ENCODE measurements around the gene ZFYVE9. TPM values are rescaled to one million over a fixed set of nuclear protein-coding genes. Genes with fewer than 3 reads are reported as not detected.

Gene ZFYVE9
- total and polyA plus RNA-seq, 2 of the 8 experiments (the other 6 are each of a cell fraction or from before 2014, with no cell fraction given), result 5.8 to 26.5 TPM

DNA sequence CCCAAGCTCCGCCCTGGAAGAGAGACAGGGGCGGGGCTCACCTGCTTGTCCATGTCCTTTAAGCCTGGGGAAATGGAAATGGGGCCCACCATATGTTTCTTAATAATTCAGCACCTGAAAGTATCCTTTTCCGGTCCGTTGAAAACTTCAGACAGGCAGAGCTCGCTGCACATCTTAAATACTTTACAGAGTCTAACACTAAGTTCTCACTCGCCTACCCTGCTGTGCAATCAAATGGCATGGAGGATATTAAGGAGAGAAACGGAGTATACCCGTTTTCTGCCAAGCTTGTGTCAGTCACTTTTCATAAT, 224.6 kb downstream of the ZFYVE9 start (continued):
- TF ChIP-seq, protein P1, sequence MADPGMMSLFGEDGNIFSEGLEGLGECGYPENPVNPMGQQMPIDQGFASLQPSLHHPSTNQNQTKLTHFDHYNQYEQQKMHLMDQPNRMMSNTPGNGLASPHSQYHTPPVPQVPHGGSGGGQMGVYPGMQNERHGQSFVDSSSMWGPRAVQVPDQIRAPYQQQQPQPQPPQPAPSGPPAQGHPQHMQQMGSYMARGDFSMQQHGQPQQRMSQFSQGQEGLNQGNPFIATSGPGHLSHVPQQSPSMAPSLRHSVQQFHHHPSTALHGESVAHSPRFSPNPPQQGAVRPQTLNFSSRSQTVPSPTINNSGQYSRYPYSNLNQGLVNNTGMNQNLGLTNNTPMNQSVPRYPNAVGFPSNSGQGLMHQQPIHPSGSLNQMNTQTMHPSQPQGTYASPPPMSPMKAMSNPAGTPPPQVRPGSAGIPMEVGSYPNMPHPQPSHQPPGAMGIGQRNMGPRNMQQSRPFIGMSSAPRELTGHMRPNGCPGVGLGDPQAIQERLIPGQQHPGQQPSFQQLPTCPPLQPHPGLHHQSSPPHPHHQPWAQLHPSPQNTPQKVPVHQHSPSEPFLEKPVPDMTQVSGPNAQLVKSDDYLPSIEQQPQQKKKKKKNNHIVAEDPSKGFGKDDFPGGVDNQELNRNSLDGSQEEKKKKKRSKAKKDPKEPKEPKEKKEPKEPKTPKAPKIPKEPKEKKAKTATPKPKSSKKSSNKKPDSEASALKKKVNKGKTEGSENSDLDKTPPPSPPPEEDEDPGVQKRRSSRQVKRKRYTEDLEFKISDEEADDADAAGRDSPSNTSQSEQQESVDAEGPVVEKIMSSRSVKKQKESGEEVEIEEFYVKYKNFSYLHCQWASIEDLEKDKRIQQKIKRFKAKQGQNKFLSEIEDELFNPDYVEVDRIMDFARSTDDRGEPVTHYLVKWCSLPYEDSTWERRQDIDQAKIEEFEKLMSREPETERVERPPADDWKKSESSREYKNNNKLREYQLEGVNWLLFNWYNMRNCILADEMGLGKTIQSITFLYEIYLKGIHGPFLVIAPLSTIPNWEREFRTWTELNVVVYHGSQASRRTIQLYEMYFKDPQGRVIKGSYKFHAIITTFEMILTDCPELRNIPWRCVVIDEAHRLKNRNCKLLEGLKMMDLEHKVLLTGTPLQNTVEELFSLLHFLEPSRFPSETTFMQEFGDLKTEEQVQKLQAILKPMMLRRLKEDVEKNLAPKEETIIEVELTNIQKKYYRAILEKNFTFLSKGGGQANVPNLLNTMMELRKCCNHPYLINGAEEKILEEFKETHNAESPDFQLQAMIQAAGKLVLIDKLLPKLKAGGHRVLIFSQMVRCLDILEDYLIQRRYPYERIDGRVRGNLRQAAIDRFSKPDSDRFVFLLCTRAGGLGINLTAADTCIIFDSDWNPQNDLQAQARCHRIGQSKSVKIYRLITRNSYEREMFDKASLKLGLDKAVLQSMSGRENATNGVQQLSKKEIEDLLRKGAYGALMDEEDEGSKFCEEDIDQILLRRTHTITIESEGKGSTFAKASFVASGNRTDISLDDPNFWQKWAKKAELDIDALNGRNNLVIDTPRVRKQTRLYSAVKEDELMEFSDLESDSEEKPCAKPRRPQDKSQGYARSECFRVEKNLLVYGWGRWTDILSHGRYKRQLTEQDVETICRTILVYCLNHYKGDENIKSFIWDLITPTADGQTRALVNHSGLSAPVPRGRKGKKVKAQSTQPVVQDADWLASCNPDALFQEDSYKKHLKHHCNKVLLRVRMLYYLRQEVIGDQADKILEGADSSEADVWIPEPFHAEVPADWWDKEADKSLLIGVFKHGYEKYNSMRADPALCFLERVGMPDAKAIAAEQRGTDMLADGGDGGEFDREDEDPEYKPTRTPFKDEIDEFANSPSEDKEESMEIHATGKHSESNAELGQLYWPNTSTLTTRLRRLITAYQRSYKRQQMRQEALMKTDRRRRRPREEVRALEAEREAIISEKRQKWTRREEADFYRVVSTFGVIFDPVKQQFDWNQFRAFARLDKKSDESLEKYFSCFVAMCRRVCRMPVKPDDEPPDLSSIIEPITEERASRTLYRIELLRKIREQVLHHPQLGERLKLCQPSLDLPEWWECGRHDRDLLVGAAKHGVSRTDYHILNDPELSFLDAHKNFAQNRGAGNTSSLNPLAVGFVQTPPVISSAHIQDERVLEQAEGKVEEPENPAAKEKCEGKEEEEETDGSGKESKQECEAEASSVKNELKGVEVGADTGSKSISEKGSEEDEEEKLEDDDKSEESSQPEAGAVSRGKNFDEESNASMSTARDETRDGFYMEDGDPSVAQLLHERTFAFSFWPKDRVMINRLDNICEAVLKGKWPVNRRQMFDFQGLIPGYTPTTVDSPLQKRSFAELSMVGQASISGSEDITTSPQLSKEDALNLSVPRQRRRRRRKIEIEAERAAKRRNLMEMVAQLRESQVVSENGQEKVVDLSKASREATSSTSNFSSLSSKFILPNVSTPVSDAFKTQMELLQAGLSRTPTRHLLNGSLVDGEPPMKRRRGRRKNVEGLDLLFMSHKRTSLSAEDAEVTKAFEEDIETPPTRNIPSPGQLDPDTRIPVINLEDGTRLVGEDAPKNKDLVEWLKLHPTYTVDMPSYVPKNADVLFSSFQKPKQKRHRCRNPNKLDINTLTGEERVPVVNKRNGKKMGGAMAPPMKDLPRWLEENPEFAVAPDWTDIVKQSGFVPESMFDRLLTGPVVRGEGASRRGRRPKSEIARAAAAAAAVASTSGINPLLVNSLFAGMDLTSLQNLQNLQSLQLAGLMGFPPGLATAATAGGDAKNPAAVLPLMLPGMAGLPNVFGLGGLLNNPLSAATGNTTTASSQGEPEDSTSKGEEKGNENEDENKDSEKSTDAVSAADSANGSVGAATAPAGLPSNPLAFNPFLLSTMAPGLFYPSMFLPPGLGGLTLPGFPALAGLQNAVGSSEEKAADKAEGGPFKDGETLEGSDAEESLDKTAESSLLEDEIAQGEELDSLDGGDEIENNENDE (IDR thresholded peaks at IDR 0.05; ENCODE audit: insufficient replicate concordance, low read length), result no peak
- TF ChIP-seq EGR1 (IDR thresholded peaks at IDR 0.05; ENCODE audit: borderline replicate concordance, low read depth, low read length), result no peak
- TF ChIP-seq, protein P2, sequence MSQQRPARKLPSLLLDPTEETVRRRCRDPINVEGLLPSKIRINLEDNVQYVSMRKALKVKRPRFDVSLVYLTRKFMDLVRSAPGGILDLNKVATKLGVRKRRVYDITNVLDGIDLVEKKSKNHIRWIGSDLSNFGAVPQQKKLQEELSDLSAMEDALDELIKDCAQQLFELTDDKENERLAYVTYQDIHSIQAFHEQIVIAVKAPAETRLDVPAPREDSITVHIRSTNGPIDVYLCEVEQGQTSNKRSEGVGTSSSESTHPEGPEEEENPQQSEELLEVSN (IDR thresholded peaks at IDR 0.05), result no peak
- no peak for TF ChIP-seq TCF12 (IDR thresholded peaks at IDR 0.05; ENCODE audit: low read depth, low read length)
- TF ChIP-seq RNF2 (IDR thresholded peaks at IDR 0.05; ENCODE audit: borderline replicate concordance, low read depth, low read length, missing control alignments, poor library complexity, severe bottlenecking), result no peak
- no peak for TF ChIP-seq BCL11A (IDR thresholded peaks at IDR 0.05; ENCODE audit: low read depth in 2 of 2, low read length in 2 of 2)
- TF ChIP-seq TBP (IDR thresholded peaks at IDR 0.05; ENCODE audit: low read depth, low read length), result no peak
- TF ChIP-seq, protein P3, sequence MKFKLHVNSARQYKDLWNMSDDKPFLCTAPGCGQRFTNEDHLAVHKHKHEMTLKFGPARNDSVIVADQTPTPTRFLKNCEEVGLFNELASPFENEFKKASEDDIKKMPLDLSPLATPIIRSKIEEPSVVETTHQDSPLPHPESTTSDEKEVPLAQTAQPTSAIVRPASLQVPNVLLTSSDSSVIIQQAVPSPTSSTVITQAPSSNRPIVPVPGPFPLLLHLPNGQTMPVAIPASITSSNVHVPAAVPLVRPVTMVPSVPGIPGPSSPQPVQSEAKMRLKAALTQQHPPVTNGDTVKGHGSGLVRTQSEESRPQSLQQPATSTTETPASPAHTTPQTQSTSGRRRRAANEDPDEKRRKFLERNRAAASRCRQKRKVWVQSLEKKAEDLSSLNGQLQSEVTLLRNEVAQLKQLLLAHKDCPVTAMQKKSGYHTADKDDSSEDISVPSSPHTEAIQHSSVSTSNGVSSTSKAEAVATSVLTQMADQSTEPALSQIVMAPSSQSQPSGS (IDR thresholded peaks at IDR 0.05; ENCODE audit: low read length), result no peak
- no peak for TF ChIP-seq SIX5 (IDR thresholded peaks at IDR 0.05; ENCODE audit: low read depth, low read length)
- no peak for TF ChIP-seq TAF1 (IDR thresholded peaks at IDR 0.05; ENCODE audit: low read depth, low read length)

Data from H1 (cell line).